Measurements from ENCODE around the gene CLIC3. TPM values are rescaled to one million over a fixed set of nuclear protein-coding genes. Genes with fewer than 3 reads are reported as not detected.

CLIC3 gene
- total RNA-seq, 4 donors from 2014 or later, result 1.2 to 120 (median 38.0) TPM

DNA sequence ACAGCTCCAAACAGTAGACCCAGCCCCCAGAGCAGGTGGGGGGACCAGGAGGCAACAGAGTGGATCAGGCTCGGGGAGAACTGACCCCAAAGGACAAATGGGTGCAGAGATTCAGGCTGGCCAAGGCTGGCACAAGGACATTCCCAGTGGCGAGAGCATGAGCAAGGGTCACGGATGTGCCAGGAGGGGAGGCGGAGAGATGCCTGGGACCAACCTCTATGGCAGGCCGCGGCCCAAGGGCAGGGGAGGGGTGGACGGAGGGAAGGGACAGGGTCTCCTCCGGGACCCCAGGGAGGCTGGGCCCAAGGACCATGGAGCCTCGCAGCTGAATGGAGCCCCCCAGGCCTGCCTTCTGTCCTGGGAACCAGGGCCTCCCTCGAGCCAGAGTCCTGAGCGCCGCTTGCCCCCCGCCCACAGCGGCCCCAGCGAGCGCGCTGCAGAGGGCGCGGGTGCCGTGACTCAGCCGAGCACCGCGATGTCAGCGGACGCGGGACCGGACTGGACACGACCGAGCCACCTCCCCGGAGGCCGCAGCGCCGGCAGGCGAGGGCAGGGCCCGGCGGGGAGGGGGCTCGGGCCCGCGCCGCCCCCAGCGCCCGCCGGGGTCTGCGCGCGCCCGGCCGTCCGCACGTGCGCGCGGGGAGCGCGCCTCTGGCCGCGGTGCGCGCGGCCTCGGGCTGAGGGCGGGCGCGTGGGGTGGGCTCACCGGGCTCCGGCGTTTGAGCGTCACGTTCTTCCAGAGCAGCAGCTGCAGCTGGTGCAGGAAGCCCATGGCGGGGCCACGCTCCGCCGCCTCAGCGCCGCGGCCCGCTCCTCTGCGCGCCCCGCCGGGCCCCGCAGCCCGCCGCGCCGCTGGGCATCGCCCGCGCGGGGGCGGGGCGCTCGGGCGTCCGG, 31.2 kb upstream of the CLIC3 start, which contains the start of gene ABCA2:
ABCA2 (minus strand) TSS at position 869 of the 894 bp plus-strand sequence; CDS start at position 772, 97 bp downstream.
- no peak for TF ChIP-seq EP300 (IDR thresholded peaks at IDR 0.05)
- TF ChIP-seq POLR2A (IDR thresholded peaks at IDR 0.05), result no peak
- TF ChIP-seq, protein P1, sequence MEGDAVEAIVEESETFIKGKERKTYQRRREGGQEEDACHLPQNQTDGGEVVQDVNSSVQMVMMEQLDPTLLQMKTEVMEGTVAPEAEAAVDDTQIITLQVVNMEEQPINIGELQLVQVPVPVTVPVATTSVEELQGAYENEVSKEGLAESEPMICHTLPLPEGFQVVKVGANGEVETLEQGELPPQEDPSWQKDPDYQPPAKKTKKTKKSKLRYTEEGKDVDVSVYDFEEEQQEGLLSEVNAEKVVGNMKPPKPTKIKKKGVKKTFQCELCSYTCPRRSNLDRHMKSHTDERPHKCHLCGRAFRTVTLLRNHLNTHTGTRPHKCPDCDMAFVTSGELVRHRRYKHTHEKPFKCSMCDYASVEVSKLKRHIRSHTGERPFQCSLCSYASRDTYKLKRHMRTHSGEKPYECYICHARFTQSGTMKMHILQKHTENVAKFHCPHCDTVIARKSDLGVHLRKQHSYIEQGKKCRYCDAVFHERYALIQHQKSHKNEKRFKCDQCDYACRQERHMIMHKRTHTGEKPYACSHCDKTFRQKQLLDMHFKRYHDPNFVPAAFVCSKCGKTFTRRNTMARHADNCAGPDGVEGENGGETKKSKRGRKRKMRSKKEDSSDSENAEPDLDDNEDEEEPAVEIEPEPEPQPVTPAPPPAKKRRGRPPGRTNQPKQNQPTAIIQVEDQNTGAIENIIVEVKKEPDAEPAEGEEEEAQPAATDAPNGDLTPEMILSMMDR (IDR thresholded peaks at IDR 0.05), result no peak
- no peaks in the 10 kb centered on the region for H3K9me3 ChIP-seq
- no peaks in the 10 kb centered on the region for H3K27me3 ChIP-seq
- peaks cover 0 to 2% (median 0%) of the 10 kb centered on the region in 3 donors for H3K36me3 ChIP-seq
- peaks cover 0 to 80% (median 66%) of the 10 kb centered on the region in 4 donors for H3K4me1 ChIP-seq
- 5 to 12% methylated on average over 9 to 28 of the region's 95 CpGs for WGBS, 2 donors
- peak within 1 kb of the TSS; percentile 63 to 74 (median 66) for H3K4me3 ChIP-seq
- no peak for DNase-seq (ENCODE audit: low spot score in 2 of 2)
- H3K27ac ChIP-seq, result peak within 1 kb of the TSS; percentile 78 to 97 (median 86)

DNA sequence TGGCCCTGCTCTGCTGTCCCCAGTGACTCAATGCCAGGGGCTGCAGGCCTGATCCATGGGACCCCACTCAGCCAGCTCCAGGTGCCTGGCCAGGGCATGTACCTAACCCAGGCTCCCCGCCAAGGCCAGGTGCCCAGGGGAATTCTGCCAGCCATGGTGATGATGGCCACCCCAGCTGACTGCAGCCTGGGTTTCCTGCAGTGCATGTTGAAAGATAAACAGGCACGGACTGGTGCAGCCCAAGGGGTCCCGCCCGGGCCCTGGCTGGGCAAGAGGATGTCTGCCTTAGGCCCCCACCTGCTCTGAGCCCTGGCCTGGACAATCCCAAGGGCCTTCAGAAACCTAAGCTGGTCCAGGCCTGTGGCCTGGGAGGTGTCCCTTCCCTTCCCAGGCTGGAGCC, 30.5 kb upstream of the CLIC3 start:
- no peak for DNase-seq (ENCODE audit: low spot score in 2 of 2)
- Histone ChIP-seq H3K4me1 (peaks cover 0 to 84% (median 71%) of the 10 kb centered on the region in 4 donors), H3K4me3 (peak overlapping the region; percentile 43 to 63 (median 57)), H3K27me3 (no peaks in the 10 kb centered on the region), H3K27ac (peak overlapping the region; percentile 78 to 97 (median 86)), H3K36me3 (peaks cover 0 to 8% (median 0%) of the 10 kb centered on the region in 3 donors), H3K9me3 (no peaks in the 10 kb centered on the region)
- TF ChIP-seq, protein P1 (IDR thresholded peaks at IDR 0.05), result no peak
- TF ChIP-seq POLR2A (IDR thresholded peaks at IDR 0.05) (no peak), EP300 (IDR thresholded peaks at IDR 0.05) (no peak)
- 56 to 61% methylated on average over 3 of the region's 4 CpGs for WGBS, 2 donors

DNA sequence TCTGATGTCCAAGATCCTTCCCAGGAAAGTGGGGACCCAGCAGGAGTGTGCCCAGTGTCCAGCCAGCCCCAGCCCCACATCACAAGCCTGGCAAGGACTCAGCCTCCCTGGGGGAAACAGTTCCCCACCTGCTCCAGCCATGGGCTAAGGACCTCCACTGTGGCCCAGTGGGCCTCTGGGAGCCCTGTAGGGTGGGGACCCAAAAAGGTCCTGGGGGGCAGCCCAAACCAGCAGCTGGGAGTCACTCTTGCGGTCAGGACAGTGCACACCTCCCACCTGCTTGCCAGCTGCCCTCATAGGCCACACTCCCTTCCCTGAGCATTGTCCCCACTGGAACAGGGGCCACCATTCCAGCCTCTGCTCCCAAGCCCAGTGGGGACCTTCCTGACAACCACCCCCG, 30.0 kb upstream of the CLIC3 start:
- Histone ChIP-seq H3K27ac (peak overlapping the region; percentile 78 to 97 (median 86)), H3K36me3 (peaks cover 0 to 12% (median 0%) of the 10 kb centered on the region in 3 donors), H3K4me3 (peak overlapping the region; percentile 43 to 63 (median 57)), H3K27me3 (no peaks in the 10 kb centered on the region), H3K9me3 (no peaks in the 10 kb centered on the region), H3K4me1 (peaks cover 0 to 80% (median 68%) of the 10 kb centered on the region in 4 donors)
- WGBS, 2 donors, result 53 to 61% methylated on average over 2 of the region's 2 CpGs
- no peak for TF ChIP-seq POLR2A (IDR thresholded peaks at IDR 0.05)
- no peak for TF ChIP-seq EP300 (IDR thresholded peaks at IDR 0.05)
- TF ChIP-seq, protein P1 (IDR thresholded peaks at IDR 0.05), result no peak
- no peak for DNase-seq (ENCODE audit: low spot score in 2 of 2)

DNA sequence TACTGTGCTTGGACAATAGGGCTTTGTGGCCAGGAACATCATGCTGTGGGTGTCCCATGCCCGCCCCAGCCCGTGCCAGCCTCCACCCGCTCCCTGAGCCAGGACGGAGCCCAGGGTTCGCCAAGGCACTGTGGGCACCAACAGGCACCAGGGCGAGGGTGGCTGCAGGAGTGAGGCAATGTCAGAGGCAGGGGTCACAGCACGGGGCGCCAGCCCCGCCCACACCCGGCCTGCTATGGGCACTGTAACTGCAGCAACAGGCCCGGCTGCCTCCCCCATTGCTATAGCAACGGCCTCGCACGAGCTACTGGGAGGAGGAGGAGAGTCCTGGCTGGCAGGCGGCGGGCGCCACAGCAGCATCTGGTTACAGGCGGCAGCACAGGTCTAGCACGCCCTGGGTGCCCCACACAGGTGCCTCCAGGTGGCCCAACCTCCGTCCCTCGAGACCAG, 29.2 kb upstream of the CLIC3 start:
- 40 to 69% methylated on average over 2 to 8 of the region's 21 CpGs for WGBS, 2 donors
- H3K36me3 ChIP-seq, result peaks cover 0 to 20% (median 0%) of the 10 kb centered on the region in 3 donors
- TF ChIP-seq POLR2A (IDR thresholded peaks at IDR 0.05), result peak in 1 of 2 donors; percentile 40
- TF ChIP-seq EP300 (IDR thresholded peaks at IDR 0.05), result peak; percentile 61 to 92
- TF ChIP-seq, protein P1 (IDR thresholded peaks at IDR 0.05), result peak in 3 of 5 experiments; percentile 9 to 54 (median 42)
- no peaks in the 10 kb centered on the region for H3K9me3 ChIP-seq
- peak overlapping the region; percentile 78 to 97 (median 87) for H3K27ac ChIP-seq
- peaks cover 0 to 76% (median 64%) of the 10 kb centered on the region in 4 donors for H3K4me1 ChIP-seq
- peak overlapping the region; percentile 43 to 63 (median 57) for H3K4me3 ChIP-seq
- DNase-seq (ENCODE audit: low spot score in 2 of 2), result peak; percentile 43 to 69
- H3K27me3 ChIP-seq, result no peaks in the 10 kb centered on the region
